Activated naive CD4-positive, alpha-beta T cell treated with anti-CD3 and anti-CD28 coated beads, Interleukin-2, amount 50 U/mL, for 16 hours (primary cell): Measurements from ENCODE around the gene PPP1R13B.
"Not testable (repeated sequence)": the region's sequence is repeated elsewhere in the genome, so short reads cannot be mapped to it uniquely, and the experiment has no call there.

Experiments
- DNase-seq: peaks from one replicate; pipeline ENCODE4 v3.0.0-alpha.2; 2020

The PPP1R13B gene, protein sequence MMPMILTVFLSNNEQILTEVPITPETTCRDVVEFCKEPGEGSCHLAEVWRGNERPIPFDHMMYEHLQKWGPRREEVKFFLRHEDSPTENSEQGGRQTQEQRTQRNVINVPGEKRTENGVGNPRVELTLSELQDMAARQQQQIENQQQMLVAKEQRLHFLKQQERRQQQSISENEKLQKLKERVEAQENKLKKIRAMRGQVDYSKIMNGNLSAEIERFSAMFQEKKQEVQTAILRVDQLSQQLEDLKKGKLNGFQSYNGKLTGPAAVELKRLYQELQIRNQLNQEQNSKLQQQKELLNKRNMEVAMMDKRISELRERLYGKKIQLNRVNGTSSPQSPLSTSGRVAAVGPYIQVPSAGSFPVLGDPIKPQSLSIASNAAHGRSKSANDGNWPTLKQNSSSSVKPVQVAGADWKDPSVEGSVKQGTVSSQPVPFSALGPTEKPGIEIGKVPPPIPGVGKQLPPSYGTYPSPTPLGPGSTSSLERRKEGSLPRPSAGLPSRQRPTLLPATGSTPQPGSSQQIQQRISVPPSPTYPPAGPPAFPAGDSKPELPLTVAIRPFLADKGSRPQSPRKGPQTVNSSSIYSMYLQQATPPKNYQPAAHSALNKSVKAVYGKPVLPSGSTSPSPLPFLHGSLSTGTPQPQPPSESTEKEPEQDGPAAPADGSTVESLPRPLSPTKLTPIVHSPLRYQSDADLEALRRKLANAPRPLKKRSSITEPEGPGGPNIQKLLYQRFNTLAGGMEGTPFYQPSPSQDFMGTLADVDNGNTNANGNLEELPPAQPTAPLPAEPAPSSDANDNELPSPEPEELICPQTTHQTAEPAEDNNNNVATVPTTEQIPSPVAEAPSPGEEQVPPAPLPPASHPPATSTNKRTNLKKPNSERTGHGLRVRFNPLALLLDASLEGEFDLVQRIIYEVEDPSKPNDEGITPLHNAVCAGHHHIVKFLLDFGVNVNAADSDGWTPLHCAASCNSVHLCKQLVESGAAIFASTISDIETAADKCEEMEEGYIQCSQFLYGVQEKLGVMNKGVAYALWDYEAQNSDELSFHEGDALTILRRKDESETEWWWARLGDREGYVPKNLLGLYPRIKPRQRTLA

GRCh38 chr14:103847451-103848174, at the start of gene PPP1R13B:
TSS of gene PPP1R13B (minus strand) at chr14:103847575. CDS start at chr14:103847307, 268 bp downstream.
- DNase-seq: peak; percentile 96

GRCh38 chr14:103896578-103896977, 49.2 kb upstream of the PPP1R13B start:
- no peak for DNase-seq

GRCh38 chr14:103894723-103895059, 47.3 kb upstream of the PPP1R13B start:
- no peak for DNase-seq

- no peak for DNase-seq
Observed at GRCh38 chr14:103894034-103894722, 46.8 kb upstream of the PPP1R13B start.

GRCh38 chr14:103892247-103892646, 44.9 kb upstream of the PPP1R13B start:
- DNase-seq: no peak

- DNase-seq: no peak
Observed at GRCh38 chr14:103891667-103892215, 44.4 kb upstream of the PPP1R13B start.

- no peak for DNase-seq
Observed at GRCh38 chr14:103890821-103891666, 43.7 kb upstream of the PPP1R13B start.

DNA sequence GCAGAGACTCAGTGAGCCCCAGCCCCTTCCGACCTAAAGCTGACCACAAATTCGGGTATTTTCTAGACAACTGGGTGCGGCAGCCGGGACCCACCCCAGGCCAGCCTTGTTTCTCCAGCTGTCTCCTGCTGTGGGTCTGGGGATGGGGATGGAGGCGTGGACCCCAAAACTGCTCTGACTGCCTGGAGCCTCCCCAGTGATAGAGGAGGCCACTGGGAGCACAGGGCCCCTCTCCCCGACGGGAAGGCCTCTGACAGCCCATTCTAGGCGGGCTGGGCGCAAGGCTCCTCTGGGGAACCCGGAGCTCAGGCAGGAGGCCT, 42.6 kb upstream of the PPP1R13B start:
- DNase-seq: no peak

- no peak for DNase-seq
Observed at GRCh38 chr14:103889313-103890051, 42.1 kb upstream of the PPP1R13B start.

GRCh38 chr14:103889002-103889312, 41.6 kb upstream of the PPP1R13B start:
- not testable (repeated sequence) for DNase-seq

- no peak for DNase-seq
Observed at GRCh38 chr14:103887557-103888115, 40.3 kb upstream of the PPP1R13B start.

GRCh38 chr14:103887170-103887501, 39.8 kb upstream of the PPP1R13B start:
- DNase-seq: no peak

DNA sequence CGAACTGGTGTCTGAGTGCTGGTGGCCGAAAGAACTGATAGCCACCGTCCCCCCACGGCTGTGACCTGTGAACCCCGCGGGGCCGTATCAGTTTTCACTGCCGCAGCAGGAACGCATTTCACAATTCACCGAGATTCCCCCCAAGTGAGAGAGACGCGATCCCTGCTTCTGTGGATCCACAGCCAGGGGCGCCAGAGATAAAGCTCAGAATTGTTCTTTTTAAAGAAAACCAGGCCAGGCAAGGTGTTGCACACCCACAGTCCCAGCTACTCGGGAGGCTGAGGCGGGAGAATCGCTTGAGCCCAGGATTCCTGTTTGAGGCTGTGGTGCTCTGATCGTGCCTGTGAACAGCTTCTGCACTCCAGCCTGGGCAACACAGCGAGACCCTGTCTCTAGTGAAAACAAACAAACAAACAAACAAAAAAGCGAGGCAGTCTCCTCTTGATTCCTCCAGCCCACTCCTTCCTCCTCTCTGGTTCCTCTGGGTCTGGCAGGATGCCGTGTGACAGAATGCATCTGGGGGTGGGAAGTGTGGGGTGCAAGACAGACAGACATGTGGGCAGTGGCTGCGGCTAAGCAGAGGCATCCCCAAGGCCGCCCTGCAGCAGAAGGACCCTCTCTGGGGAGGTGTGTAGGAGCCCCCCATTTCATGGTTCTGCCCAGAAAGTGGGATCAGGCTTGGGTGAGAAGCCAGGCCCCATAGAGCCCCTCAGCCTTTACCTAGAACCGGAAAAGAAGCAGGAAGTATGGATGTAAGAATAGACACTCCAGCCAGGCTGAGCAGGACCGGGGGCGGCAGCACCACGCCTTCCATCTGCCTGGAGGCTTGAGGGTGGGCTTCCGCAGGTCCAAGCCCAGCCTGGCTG, 39.2 kb upstream of the PPP1R13B start:
- no peak for DNase-seq

DNA sequence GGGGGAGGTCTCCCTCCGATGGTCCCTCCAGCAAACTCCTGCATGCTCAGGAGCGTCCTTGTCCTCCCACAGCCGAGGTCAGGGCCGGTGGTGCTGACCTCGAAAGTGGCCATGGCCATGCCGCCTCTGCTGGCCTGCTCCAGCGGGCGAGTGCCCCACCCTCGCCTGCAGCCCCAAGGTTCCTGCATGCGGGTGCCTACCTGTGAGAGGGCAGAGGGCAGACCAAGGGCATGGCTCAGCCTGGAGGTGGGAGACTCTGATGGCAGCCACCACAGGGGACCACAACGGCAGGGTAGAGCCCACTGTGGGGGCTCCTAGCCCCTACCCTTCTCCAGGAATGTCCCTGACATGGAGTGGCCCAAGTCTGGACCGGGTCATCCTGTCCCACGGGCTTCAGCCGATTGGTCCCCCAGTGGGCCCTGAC, 38.1 kb upstream of the PPP1R13B start:
- no peak for DNase-seq

- DNase-seq: no peak
Observed at GRCh38 chr14:103884854-103885253, 37.5 kb upstream of the PPP1R13B start.

- no peak for DNase-seq
Observed at GRCh38 chr14:103883263-103883523, 35.8 kb upstream of the PPP1R13B start.

- no peak for DNase-seq
Observed at GRCh38 chr14:103882503-103883262, 35.3 kb upstream of the PPP1R13B start.

GRCh38 chr14:103881268-103882201, 34.2 kb upstream of the PPP1R13B start:
- DNase-seq: no peak
